Endothelial cell of umbilical vein (primary cell): Measurements from ENCODE around the gene KRR1. TPM values are rescaled to one million over a fixed set of nuclear protein-coding genes. Genes with fewer than 3 reads are reported as not detected.

Experiments
- BruUV-seq: library from RNA; stranded (reverse); fragments of 400-500 nt; replicated peaks from 2 replicates; lab custom pipeline; 2021; lab: Mats Ljungman, UMichigan
- CTCF ChIA-PET: fragments of 300-600, 350-600 bp; sonication (Branson Sonifier 250); formaldehyde crosslinking; loops from one replicate; lab custom pipeline; 2021; ENCODE audit warnings: antibody characterized with exemption, inconsistent platforms; lab: Charles Lee
- POLR2A ChIA-PET: fragments of 300-600, 350-600 bp; sonication (Branson Sonifier 250); formaldehyde crosslinking; loops from one replicate; lab custom pipeline; 2021; ENCODE audit warnings: antibody characterized with exemption, inconsistent platforms; lab: Charles Lee
- DNase-seq: peaks from one replicate; pipeline ENCODE4 v3.0.0-alpha.2; 2011; ENCODE audit warnings: low read depth, low spot score
- FAIRE-seq: peaks from 2 replicates; lab custom pipeline; 2011; peaks lifted over from hg19 to GRCh38; lab: Jason Lieb, UNC
- H2AFZ ChIP-seq: 2 replicates; pipeline ENCODE4 v1.6.0; 2012; ENCODE audit warnings: low read depth, low read length, control low read depth, inconsistent platforms
- H3K27ac ChIP-seq: 2 replicates; pipeline ENCODE4 v1.5.1; 2011; ENCODE audit warnings: low read depth, mild to moderate bottlenecking, control low read depth, low read length, moderate library complexity; ENCODE audit not compliant: insufficient read depth
- H3K27me3 ChIP-seq, 2 experiments: 2 replicates each; pipeline versions ENCODE4 v1.6.0 to v1.6.1; 2011; ENCODE audit warnings: low read length in 2 of 2, mixed read lengths in 1 of 2; ENCODE audit not compliant: control insufficient read depth in 2 of 2, insufficient read depth in 2 of 2
- H3K36me3 ChIP-seq, 2 experiments: 2 replicates in 1 of 2; 3 replicates in 1 of 2; pipeline ENCODE4 v1.5.1; 2011; ENCODE audit warnings: low read length in 2 of 2, mild to moderate bottlenecking in 1 of 2, moderate library complexity in 1 of 2; ENCODE audit not compliant: control insufficient read depth in 2 of 2, insufficient read depth in 2 of 2; ENCODE audit errors: extremely low read depth in 1 of 2
- H3K4me1 ChIP-seq: 3 replicates; pipeline ENCODE4 v1.5.1; 2011; ENCODE audit warnings: mild to moderate bottlenecking, low read length; ENCODE audit not compliant: control insufficient read depth, insufficient read depth; ENCODE audit errors: extremely low read depth
- H3K4me2 ChIP-seq: 2 replicates; pipeline ENCODE4 v1.6.1; 2011; ENCODE audit warnings: low read length, control low read depth, mixed read lengths; ENCODE audit not compliant: insufficient read depth
- H3K4me3 ChIP-seq, 3 experiments: fragments of 200-600 bp in 1 of 3; sonication (generic), shearing (Covaris generic) in 1 of 3; replicated peaks in 1 of 3; 2 replicates each; pipeline ENCODE4 v1.5.1; 2011 to 2016; ENCODE audit warnings: control low read depth in 3 of 3, low read length in 3 of 3, mild to moderate bottlenecking in 2 of 3, inconsistent platforms in 1 of 3, low read depth in 1 of 3, moderate library complexity in 1 of 3; ENCODE audit not compliant: insufficient read depth in 1 of 3
- H3K79me2 ChIP-seq: 2 replicates; pipeline ENCODE4 v1.6.0; 2012; ENCODE audit warnings: low read length, inconsistent platforms; ENCODE audit not compliant: control insufficient read depth, insufficient read depth
- H3K9ac ChIP-seq: replicated peaks from 2 replicates; pipeline ENCODE3; 2011; ENCODE audit warnings: low read length, control low read depth; ENCODE audit not compliant: insufficient read depth; ENCODE audit errors: extremely low read depth
- H3K9me1 ChIP-seq: replicated peaks from 3 replicates; pipeline ENCODE4 v1.6.0; 2011; ENCODE audit warnings: mild to moderate bottlenecking, low read length; ENCODE audit not compliant: control insufficient read depth, insufficient read depth; ENCODE audit errors: extremely low read depth
- H3K9me3 ChIP-seq: replicated peaks from 2 replicates; pipeline ENCODE4 v1.5.1; 2012; ENCODE audit warnings: low read length, inconsistent platforms; ENCODE audit not compliant: control insufficient read depth, insufficient read depth
- H4K20me1 ChIP-seq: replicated peaks from 2 replicates; pipeline ENCODE3; 2011; ENCODE audit warnings: mild to moderate bottlenecking, low read length; ENCODE audit not compliant: control insufficient read depth, insufficient read depth; ENCODE audit errors: extremely low read depth
- CTCF ChIP-seq, 2 donors: IDR thresholded peaks; 1 replicate in 1 of 2; 2 replicates in 1 of 2; pipeline ENCODE4 v1.5.1; 2011; ENCODE audit warnings: low read length in 2 of 2, mild to moderate bottlenecking in 2 of 2, moderate library complexity in 2 of 2, control low read depth in 1 of 2, inconsistent platforms in 1 of 2, low read depth in 1 of 2; ENCODE audit not compliant: insufficient read depth in 1 of 2; ENCODE audit errors: extremely low read depth in 1 of 2
- EZH2 ChIP-seq: IDR thresholded peaks from 2 replicates; pipeline ENCODE4 v1.6.1; 2012; ENCODE audit warnings: borderline replicate concordance, low read depth, mild to moderate bottlenecking, moderate library complexity, low read length, inconsistent platforms; ENCODE audit not compliant: severe bottlenecking
- FOS ChIP-seq: IDR thresholded peaks from 2 replicates; pipeline ENCODE4 v1.6.1; 2011; ENCODE audit warnings: mild to moderate bottlenecking, low read length, moderate library complexity, borderline replicate concordance; ENCODE audit not compliant: insufficient read depth
- GATA2 ChIP-seq: IDR thresholded peaks from 2 replicates; pipeline ENCODE4 v1.7.0; 2011; ENCODE audit warnings: low read depth, mild to moderate bottlenecking, moderate library complexity, mixed read lengths, low read length; ENCODE audit not compliant: insufficient read length, insufficient read depth
- JUN ChIP-seq: IDR thresholded peaks from 2 replicates; pipeline ENCODE4 v1.6.1; 2011; ENCODE audit warnings: borderline replicate concordance, low read depth; ENCODE audit not compliant: insufficient read length, insufficient read depth
- MAX ChIP-seq: IDR thresholded peaks from 2 replicates; pipeline ENCODE4 v1.6.1; 2011; ENCODE audit not compliant: insufficient read depth, insufficient read length
- MYC ChIP-seq: IDR thresholded peaks from one replicate; pipeline ENCODE4 v1.6.1; 2011; ENCODE audit warnings: mild to moderate bottlenecking, low read depth, low read length
- POLR2A ChIP-seq: IDR thresholded peaks from 2 replicates; pipeline ENCODE4 v1.6.1; 2012; ENCODE audit warnings: low read depth, mild to moderate bottlenecking, control low read depth, low read length
- POLR2AphosphoS5 ChIP-seq: IDR thresholded peaks from 2 replicates; pipeline ENCODE4 v1.6.1; 2012; ENCODE audit warnings: low read depth, mild to moderate bottlenecking, control low read depth, low read length, moderate library complexity; ENCODE audit not compliant: insufficient read depth
- dilution Hi-C: fragments of 300-500 bp; cut with MboI; formaldehyde crosslinking; loops from one replicate; pipeline ENCODE4 v1.15.0; 2019; ENCODE audit warnings: low sequenced_read_pairs; ENCODE audit not compliant: extremely low pct_ligation_motif_present
- intact Hi-C: fragments of 100-400 bp; cut with micrococcal nuclease; formaldehyde crosslinking; loops from one replicate; pipeline ENCODE4 v1.10.0; 2022
- polyA plus RNA-seq, 4 experiments: library from polyadenylated mRNA; depleted of rRNA in 3 of 4; stranded (reverse) in 3 of 4; unstranded in 1 of 4; fragments of >200 nt; gene quantifications; 2 replicates each; pipeline versions ENCODE4 v1.2.1 to v1.2.3, GENCODE V29; 2011 to 2012; ENCODE audit warnings: missing spikeins in 1 of 4
- total RNA-seq: library from RNA; stranded (reverse); gene quantifications from 2 replicates; pipeline ENCODE4 v1.2.3, GENCODE V29; 2021

KRR1 gene
- total and polyA plus RNA-seq, 2 donors (not counting 3 experiments of a cell fraction or from before 2014, with no cell fraction given): 5.9 to 49.3 TPM

- TF ChIP-seq GATA2 (peak; percentile 15), POLR2AphosphoS5 (no peak)
- Histone ChIP-seq H3K9me3 (no peaks in the 10 kb centered on the region), H3K4me1 (no peaks in the 10 kb centered on the region), H4K20me1 (no peaks in the 10 kb centered on the region), H3K9ac (no peak overlapping the region), H3K27ac (no peak overlapping the region), H3K79me2 (no peaks in the 10 kb centered on the region), H2AFZ (no peak overlapping the region), H3K27me3 (no peaks in the 10 kb centered on the region), H3K4me2 (no peak overlapping the region), H3K9me1 (no peaks in the 10 kb centered on the region), H3K36me3 (no peaks in the 10 kb centered on the region), H3K4me3 (no peak overlapping the region)
- no TSS peak for BruUV-seq
- intact Hi-C loops: no loop called here
- DNase-seq (no peak), FAIRE-seq (no peak)
- ChIA-PET POLR2A (interaction anchor here (1.7 kb wide), 1 partner anchor 20 kb away, joined by 5 read pairs; the partner anchor contains the start of gene GLIPR1), CTCF (interaction anchor here (0.9 to 1.7 kb wide), 6 partner anchors 9 to 125 kb away, joined by 3 to 6 read pairs (median 4); partner anchors contain the start of gene GLIPR1L1)
- dilution Hi-C loops: no loop called here
Observed at GRCh38 chr12:75460204-75460603, 51.2 kb downstream of the KRR1 start.

DNA sequence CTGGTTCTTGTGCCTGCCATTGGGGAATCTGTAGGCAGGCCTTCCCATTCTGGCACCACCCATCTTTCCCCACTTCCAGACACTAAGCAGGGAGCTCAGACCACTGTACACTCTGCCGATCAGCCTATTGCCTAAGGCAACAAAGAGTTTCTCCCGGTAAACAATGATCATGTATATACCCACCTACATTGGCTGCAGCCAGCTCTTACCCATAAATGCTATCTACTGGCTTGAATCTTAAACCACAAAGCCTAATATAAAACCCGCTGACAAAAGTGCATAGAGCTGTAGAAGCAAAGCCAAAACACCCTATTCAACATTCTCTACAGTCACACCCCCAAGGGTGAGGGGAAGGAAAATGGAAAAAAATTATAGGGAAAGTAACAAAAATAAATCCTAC is 51.7 kb downstream of the KRR1 start:
- no peak overlapping the region for H3K4me2 ChIP-seq
- H3K36me3 ChIP-seq: no peaks in the 10 kb centered on the region
- DNase-seq (no peak), FAIRE-seq (no peak)
- H4K20me1 ChIP-seq: no peaks in the 10 kb centered on the region
- no peaks in the 10 kb centered on the region for H3K79me2 ChIP-seq
- H3K9ac ChIP-seq: no peak overlapping the region
- no peak overlapping the region for H3K27ac ChIP-seq
- no peak overlapping the region for H3K4me3 ChIP-seq
- no TSS peak for BruUV-seq
- H3K27me3 ChIP-seq: peaks cover 0 to 2% of the 10 kb centered on the region in 2 experiments
- H3K9me3 ChIP-seq: no peaks in the 10 kb centered on the region
- ChIA-PET POLR2A (interaction anchor here (1.7 kb wide), 1 partner anchor 20 kb away, joined by 5 read pairs; the partner anchor contains the start of gene GLIPR1), CTCF (interaction anchor here (1.1 to 1.7 kb wide), 4 partner anchors 9 to 64 kb away, joined by 3 to 6 read pairs (median 4); no protein-coding TSS in a partner anchor)
- H3K4me1 ChIP-seq: no peaks in the 10 kb centered on the region
- no peak for TF ChIP-seq EZH2
- TF ChIP-seq JUN: no peak
- no peak for TF ChIP-seq FOS
- TF ChIP-seq MYC: no peak
- no peak for TF ChIP-seq CTCF (IDR thresholded peaks at IDR 0.05; ENCODE audit: extremely low read depth in 1 of 2, insufficient read depth in 1 of 2, low read depth in 1 of 2, low read length in 2 of 2)
- no peak for TF ChIP-seq MAX
- TF ChIP-seq GATA2: no peak
- no peak for TF ChIP-seq POLR2A
- TF ChIP-seq POLR2AphosphoS5: no peak
- H2AFZ ChIP-seq: no peak overlapping the region
- no peaks in the 10 kb centered on the region for H3K9me1 ChIP-seq
- intact Hi-C loops: no loop called here
- dilution Hi-C loops: no loop called here
